ENCODE results near the gene PCDHGC4.

DNA sequence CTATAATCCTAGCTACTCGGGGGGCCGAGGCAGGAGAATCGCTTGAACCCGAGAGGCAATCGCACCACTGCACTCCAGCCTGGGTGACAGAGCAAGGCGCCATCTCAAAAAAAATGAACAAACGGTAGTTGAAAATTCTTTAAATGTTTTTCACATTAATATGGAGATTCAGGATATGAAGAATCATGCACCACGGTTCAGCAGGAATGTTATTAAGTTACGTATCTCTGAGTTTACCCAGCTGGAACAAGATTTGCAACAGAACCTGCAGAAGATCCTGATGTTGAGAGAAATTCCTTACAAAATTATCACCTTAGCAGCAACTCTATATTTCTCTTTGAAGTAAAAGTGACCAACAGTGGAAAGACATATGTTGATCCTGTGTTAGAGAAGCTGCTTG is 44.5 kb upstream of the PCDHGC4 start:
- no peak for TF ChIP-seq POLR2A (IDR thresholded peaks at IDR 0.05; ENCODE audit: extremely low read depth, insufficient read length)
- TF ChIP-seq, protein P1, sequence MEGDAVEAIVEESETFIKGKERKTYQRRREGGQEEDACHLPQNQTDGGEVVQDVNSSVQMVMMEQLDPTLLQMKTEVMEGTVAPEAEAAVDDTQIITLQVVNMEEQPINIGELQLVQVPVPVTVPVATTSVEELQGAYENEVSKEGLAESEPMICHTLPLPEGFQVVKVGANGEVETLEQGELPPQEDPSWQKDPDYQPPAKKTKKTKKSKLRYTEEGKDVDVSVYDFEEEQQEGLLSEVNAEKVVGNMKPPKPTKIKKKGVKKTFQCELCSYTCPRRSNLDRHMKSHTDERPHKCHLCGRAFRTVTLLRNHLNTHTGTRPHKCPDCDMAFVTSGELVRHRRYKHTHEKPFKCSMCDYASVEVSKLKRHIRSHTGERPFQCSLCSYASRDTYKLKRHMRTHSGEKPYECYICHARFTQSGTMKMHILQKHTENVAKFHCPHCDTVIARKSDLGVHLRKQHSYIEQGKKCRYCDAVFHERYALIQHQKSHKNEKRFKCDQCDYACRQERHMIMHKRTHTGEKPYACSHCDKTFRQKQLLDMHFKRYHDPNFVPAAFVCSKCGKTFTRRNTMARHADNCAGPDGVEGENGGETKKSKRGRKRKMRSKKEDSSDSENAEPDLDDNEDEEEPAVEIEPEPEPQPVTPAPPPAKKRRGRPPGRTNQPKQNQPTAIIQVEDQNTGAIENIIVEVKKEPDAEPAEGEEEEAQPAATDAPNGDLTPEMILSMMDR (IDR thresholded peaks at IDR 0.05; ENCODE audit: low read depth, low read length), result no peak
- TF ChIP-seq, protein P2, sequence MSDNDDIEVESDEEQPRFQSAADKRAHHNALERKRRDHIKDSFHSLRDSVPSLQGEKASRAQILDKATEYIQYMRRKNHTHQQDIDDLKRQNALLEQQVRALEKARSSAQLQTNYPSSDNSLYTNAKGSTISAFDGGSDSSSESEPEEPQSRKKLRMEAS (IDR thresholded peaks at IDR 0.05; ENCODE audit: low read depth, low read length), result no peak

All from NB4 (cell line).